Activated naive CD4-positive, alpha-beta T cell treated with anti-CD3 and anti-CD28 coated beads, Interleukin-2, amount 10 ng/mL, durations not matched to agents 7 days and 5 days (primary cell): ENCODE data around the gene CGB1.
"Not testable (repeated sequence)": the region's sequence is repeated elsewhere in the genome, so short reads cannot be mapped to it uniquely, and the experiment has no call there.

ENCODE experiments used
- CTCF ChIA-PET: fragments of 350-600 bp; sonication (Branson Sonifier 250); formaldehyde crosslinking; loops from one replicate; lab custom pipeline; 2021; ENCODE audit warnings: antibody characterized with exemption; lab: Charles Lee
- DNase-seq: peaks from one replicate; pipeline ENCODE4 v3.0.0-alpha.2; 2020
- H3K27ac Mint-ChIP-seq: one replicate; pipeline ENCODE4 v1.8.0; 2021; ENCODE audit warnings: mild to moderate bottlenecking, moderate library complexity, mixed read lengths
- H3K27me3 Mint-ChIP-seq: one replicate; pipeline ENCODE4 v1.8.0; 2021; ENCODE audit warnings: mild to moderate bottlenecking, mixed read lengths
- H3K36me3 Mint-ChIP-seq: one replicate; pipeline ENCODE4 v1.8.0; 2021; ENCODE audit warnings: mixed read lengths
- H3K4me1 Mint-ChIP-seq: one replicate; pipeline ENCODE4 v1.8.0; 2021; ENCODE audit warnings: mixed read lengths
- H3K4me3 Mint-ChIP-seq: one replicate; pipeline ENCODE4 v1.8.0; 2021; ENCODE audit warnings: mild to moderate bottlenecking, moderate library complexity, mixed read lengths
- H3K9me3 Mint-ChIP-seq: one replicate; pipeline ENCODE4 v1.8.0; 2021; ENCODE audit warnings: mixed read lengths

CGB1 gene

GRCh38 chr19:49065905-49066512, 29.3 kb upstream of the CGB1 start:
- Mint-ChIP-seq H3K9me3 (no peaks in the 10 kb centered on the region), H3K27ac (no peak overlapping the region), H3K4me1 (no peaks in the 10 kb centered on the region), H3K27me3 (peaks cover 98% of the 10 kb centered on the region), H3K4me3 (no peak overlapping the region), H3K36me3 (no peaks in the 10 kb centered on the region)
- CTCF ChIA-PET = interaction anchor here (1.2 kb wide), 1 partner anchor 32 kb away, joined by 3 read pairs; no protein-coding TSS in a partner anchor
- DNase-seq = no peak

DNA sequence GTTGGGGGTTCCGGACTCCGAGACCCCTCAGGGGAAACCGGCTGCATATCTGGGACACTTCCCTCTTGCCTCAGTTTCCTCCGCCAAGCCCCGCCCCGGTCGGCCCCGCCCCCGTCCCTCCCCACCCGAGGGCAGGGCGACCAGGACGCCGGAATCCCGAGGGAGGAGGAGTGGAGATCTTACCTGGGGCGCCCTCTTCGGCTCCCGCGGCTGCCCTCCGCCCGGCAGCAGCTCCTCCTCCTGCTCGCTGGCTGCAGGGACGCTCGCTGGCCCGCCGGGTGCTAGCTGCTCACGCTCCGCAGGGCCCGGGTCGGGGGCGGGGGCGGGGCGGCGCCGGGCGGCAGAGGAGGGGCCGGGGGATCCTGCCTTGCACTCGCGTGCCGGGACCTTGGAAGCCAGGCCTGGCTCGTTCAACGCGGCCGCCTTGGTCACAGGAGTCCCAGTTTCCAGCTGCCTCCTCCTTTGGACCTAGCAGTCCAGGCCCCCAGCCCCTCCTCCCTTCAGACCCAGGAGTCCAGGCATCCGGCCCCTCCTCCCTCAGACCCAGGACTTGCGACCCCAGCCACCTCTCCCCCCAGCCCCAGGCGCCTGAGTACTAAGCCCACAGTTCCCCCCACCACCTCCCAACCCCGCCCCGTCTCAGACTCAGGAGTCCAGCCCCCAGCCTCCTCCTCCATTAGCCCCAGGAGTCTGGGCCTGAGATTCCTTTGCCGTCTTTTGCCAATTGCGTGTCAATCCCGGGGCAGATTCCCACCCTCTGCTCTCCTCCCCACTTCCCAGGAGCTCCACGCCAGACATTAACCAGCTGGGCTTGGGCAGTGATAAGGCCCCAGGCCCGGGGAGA, 28.3 kb upstream of the CGB1 start, which contains the start of gene NTF4:
NTF4 (minus strand) TSS at position 51 of the 844 bp plus-strand sequence. CDS start 2,821 bp downstream, outside the sequence.
- no peak within 1 kb of the TSS for H3K27ac Mint-ChIP-seq
- H3K4me1 Mint-ChIP-seq = no peaks in the 10 kb centered on the region
- no peaks in the 10 kb centered on the region for H3K36me3 Mint-ChIP-seq
- H3K9me3 Mint-ChIP-seq = no peaks in the 10 kb centered on the region
- peaks cover 98% of the 10 kb centered on the region for H3K27me3 Mint-ChIP-seq
- no peak within 1 kb of the TSS for H3K4me3 Mint-ChIP-seq
- CTCF ChIA-PET = interaction anchor here (1.2 kb wide), 1 partner anchor 33 kb away, joined by 3 read pairs; no protein-coding TSS in a partner anchor
- no peak for DNase-seq

DNA sequence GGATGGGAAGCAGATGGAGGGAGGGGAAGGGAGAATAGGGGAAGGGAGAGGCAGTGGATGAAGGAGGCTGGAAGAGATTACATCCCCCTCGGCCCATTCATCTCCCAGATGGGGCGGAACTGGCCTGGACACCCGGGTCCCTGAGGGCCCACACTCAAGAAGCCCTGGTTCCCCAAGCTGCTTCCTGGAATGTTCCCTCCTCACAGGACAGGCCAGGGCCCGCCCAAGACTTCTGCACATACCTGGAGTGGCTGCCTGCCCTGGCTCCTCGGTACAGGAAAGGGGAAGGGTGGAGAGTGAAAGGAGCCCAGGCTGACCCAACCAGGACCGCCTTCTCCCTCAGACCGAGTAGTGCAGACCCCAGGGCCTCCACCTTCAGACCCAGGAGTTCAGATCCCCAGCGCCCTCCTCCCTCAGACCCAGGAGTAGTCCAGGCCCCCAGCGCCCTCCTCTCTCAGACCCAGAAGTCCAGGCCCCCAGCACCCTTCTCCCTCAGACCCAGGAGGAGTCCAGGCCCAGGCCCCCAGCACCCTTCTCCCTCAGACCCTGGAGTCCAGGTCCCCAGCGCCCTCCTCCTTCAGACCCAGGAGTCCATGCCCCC, 27.4 kb upstream of the CGB1 start:
- H3K36me3 Mint-ChIP-seq = no peaks in the 10 kb centered on the region
- H3K4me3 Mint-ChIP-seq = no peak overlapping the region
- H3K4me1 Mint-ChIP-seq = no peaks in the 10 kb centered on the region
- H3K27me3 Mint-ChIP-seq = peaks cover 100% of the 10 kb centered on the region
- H3K27ac Mint-ChIP-seq = no peak overlapping the region
- no peak for DNase-seq
- H3K9me3 Mint-ChIP-seq = no peaks in the 10 kb centered on the region
- CTCF ChIA-PET = interaction anchor here (0.6 kb wide), 1 partner anchor 25 kb away, joined by 3 read pairs; no protein-coding TSS in a partner anchor

- peaks cover 19% of the 10 kb centered on the region for H3K4me1 Mint-ChIP-seq
- no peak overlapping the region for H3K4me3 Mint-ChIP-seq
- no peak overlapping the region for H3K27ac Mint-ChIP-seq
- H3K27me3 Mint-ChIP-seq = peaks cover 100% of the 10 kb centered on the region
- CTCF ChIA-PET = interaction anchor here (1.8 kb wide), 1 partner anchor 85 kb away, joined by 4 read pairs; no protein-coding TSS in a partner anchor
- no peaks in the 10 kb centered on the region for H3K9me3 Mint-ChIP-seq
- no peak for DNase-seq
- peaks cover 3% of the 10 kb centered on the region for H3K36me3 Mint-ChIP-seq
Observed at GRCh38 chr19:49061445-49061844, 24.8 kb upstream of the CGB1 start.

DNA sequence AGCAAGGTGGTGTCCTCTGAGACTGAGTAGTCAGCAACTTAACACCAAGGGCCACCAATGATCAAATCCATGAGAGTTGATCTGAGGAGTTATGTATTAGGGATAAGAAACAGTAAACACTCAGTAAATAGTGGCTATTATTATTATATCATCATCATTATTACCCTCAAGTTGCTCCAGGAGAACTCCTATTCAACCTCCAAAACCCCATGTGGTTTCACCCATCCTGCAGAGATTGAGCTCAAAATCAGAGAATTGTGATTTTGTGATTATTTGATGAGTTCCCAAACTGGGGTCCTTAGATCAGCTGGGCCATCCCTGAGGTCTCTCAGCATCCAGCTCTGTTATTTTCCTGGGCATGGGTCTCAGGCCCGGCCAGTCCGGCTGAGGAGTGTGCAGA, 24.3 kb upstream of the CGB1 start:
- Mint-ChIP-seq H3K4me3 (no peak overlapping the region), H3K9me3 (no peaks in the 10 kb centered on the region)
- CTCF ChIA-PET = interaction anchor here (1.8 kb wide), 1 partner anchor 85 kb away, joined by 4 read pairs; no protein-coding TSS in a partner anchor

GRCh38 chr19:49059053-49059452, 22.4 kb upstream of the CGB1 start:
- Mint-ChIP-seq H3K4me3 (no peak overlapping the region), H3K27ac (no peak overlapping the region), H3K4me1 (peaks cover 26% of the 10 kb centered on the region), H3K9me3 (no peaks in the 10 kb centered on the region), H3K36me3 (peaks cover 3% of the 10 kb centered on the region), H3K27me3 (peaks cover 97% of the 10 kb centered on the region)
- CTCF ChIA-PET = no interaction called here
- DNase-seq = no peak

More for the DNA sequence above, 24.3 kb upstream of the CGB1 start:
- H3K4me1 Mint-ChIP-seq = peaks cover 22% of the 10 kb centered on the region
- no peak overlapping the region for H3K27ac Mint-ChIP-seq
- no peak for DNase-seq
- peaks cover 3% of the 10 kb centered on the region for H3K36me3 Mint-ChIP-seq
- peaks cover 100% of the 10 kb centered on the region for H3K27me3 Mint-ChIP-seq

DNA sequence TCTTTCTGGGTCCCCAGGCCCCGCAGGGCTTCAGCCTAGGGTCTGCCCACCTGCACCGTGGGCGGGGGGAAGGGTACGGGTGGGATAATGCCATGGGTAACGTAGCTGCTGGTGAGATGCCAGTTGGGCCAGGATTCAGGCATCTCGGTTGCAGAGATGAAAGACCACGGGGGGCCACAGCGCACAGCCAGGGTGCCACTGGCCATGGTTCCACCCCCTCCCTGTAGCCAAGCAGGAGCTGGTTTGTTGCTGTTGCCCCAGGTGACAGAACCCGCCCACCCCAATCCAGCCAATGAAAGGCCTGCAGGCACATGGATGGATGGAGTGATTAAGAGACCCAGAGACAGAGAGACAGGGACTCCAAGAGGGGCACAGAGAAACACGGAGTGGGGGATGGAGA, 21.9 kb upstream of the CGB1 start:
- Mint-ChIP-seq H3K4me1 (peaks cover 26% of the 10 kb centered on the region), H3K4me3 (no peak overlapping the region), H3K27me3 (peaks cover 97% of the 10 kb centered on the region), H3K36me3 (peaks cover 3% of the 10 kb centered on the region), H3K27ac (no peak overlapping the region), H3K9me3 (no peaks in the 10 kb centered on the region)
- DNase-seq = no peak
- CTCF ChIA-PET = no interaction called here

GRCh38 chr19:49057636-49058234, 21.0 kb upstream of the CGB1 start, which contains the start of gene CGB7:
TSS of gene CGB7 (minus strand) at chr19:49057749. CDS start at chr19:49055375, 2,374 bp downstream.
- DNase-seq = peak; percentile 65
- Mint-ChIP-seq H3K9me3 (no peaks in the 10 kb centered on the region), H3K36me3 (peaks cover 3% of the 10 kb centered on the region), H3K4me1 (peaks cover 26% of the 10 kb centered on the region), H3K27ac (no peak within 1 kb of the TSS), H3K4me3 (peak within 1 kb of the TSS; percentile 70), H3K27me3 (peaks cover 94% of the 10 kb centered on the region)
- CTCF ChIA-PET = no interaction called here

DNA sequence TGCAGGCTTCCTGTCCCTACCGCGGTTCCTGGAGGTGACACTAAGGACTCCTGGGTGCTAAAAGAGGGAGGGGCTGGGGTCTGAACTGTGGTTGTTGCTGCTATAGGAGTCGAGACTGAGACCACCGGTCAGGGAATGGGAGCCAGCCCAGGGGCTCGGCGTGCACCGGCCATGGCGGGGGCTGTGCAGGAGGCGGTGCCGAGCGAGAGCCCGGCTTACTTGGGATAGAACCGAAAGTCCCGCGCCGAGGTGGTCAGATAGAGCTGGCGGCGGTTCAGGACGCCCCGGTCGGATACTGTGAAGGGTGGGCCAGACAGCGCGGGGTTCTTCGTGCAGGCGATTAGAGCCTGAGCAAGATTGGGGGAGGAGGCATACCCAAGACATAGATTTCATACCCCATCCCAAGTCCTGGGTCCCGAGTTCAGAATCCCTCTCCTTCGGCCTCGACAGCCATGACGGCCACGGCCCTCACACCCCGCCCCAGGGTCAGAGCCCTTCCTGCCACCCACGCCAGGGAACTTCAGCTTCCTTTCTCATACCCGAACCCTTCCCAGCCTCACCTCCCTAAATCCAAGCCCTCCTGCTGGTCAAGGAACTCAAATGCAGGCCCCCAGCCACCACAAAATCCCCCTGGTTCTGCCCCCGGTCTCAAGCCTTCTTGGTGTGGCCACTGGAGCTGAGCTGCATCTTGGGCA, 20.4 kb upstream of the CGB1 start:
- H3K4me3 Mint-ChIP-seq = peak overlapping the region; percentile 70
- H3K27ac Mint-ChIP-seq, DNase-seq: not testable (repeated sequence)

GRCh38 chr19:49056101-49056901, 19.6 kb upstream of the CGB1 start:
- H3K27me3 Mint-ChIP-seq = peaks cover 83% of the 10 kb centered on the region
- DNase-seq = peak; percentile 66
- CTCF ChIA-PET = interaction anchor here (1.0 to 1.4 kb wide), 2 partner anchors 42 to 56 kb away, joined by 4 to 6 read pairs; no protein-coding TSS in a partner anchor
- H3K36me3 Mint-ChIP-seq = peaks cover 3% of the 10 kb centered on the region
- no peaks in the 10 kb centered on the region for H3K9me3 Mint-ChIP-seq
- H3K4me3 Mint-ChIP-seq = peak overlapping the region; percentile 70
- no peak overlapping the region for H3K27ac Mint-ChIP-seq
- H3K4me1 Mint-ChIP-seq = peaks cover 26% of the 10 kb centered on the region

More for the DNA sequence above, 20.4 kb upstream of the CGB1 start:
- CTCF ChIA-PET = interaction anchor here (1.0 kb wide), 1 partner anchor 41 kb away, joined by 6 read pairs; no protein-coding TSS in a partner anchor
- not testable (repeated sequence) for H3K9me3 Mint-ChIP-seq, H3K36me3 Mint-ChIP-seq
- peaks cover 26% of the 10 kb centered on the region for H3K4me1 Mint-ChIP-seq
- H3K27me3 Mint-ChIP-seq = peaks cover 91% of the 10 kb centered on the region

GRCh38 chr19:49050376-49051033, 13.8 kb upstream of the CGB1 start:
- not testable (repeated sequence) for H3K27ac Mint-ChIP-seq

GRCh38 chr19:49049834-49050233, 13.1 kb upstream of the CGB1 start:
- CTCF ChIA-PET, H3K4me1 Mint-ChIP-seq, H3K4me3 Mint-ChIP-seq, H3K36me3 Mint-ChIP-seq, DNase-seq, H3K9me3 Mint-ChIP-seq, H3K27ac Mint-ChIP-seq: not testable (repeated sequence)
- peaks cover 30% of the 10 kb centered on the region for H3K27me3 Mint-ChIP-seq

More at GRCh38 chr19:49050376-49051033, 13.8 kb upstream of the CGB1 start:
- DNase-seq, H3K9me3 Mint-ChIP-seq, H3K4me1 Mint-ChIP-seq, H3K36me3 Mint-ChIP-seq, CTCF ChIA-PET, H3K4me3 Mint-ChIP-seq: not testable (repeated sequence)
- peaks cover 33% of the 10 kb centered on the region for H3K27me3 Mint-ChIP-seq
